HG03520 (cell line): Measurements from ENCODE around the gene JAKMIP3.

Source experiments
- ATAC-seq: cut with Tn5 transposase; IDR thresholded peaks from one replicate; pipeline ENCODE4 v1.9.1; 2021; ENCODE audit warnings: mild to moderate bottlenecking, moderate library complexity; ENCODE audit not compliant: unreplicated experiment

JAKMIP3 gene

DNA sequence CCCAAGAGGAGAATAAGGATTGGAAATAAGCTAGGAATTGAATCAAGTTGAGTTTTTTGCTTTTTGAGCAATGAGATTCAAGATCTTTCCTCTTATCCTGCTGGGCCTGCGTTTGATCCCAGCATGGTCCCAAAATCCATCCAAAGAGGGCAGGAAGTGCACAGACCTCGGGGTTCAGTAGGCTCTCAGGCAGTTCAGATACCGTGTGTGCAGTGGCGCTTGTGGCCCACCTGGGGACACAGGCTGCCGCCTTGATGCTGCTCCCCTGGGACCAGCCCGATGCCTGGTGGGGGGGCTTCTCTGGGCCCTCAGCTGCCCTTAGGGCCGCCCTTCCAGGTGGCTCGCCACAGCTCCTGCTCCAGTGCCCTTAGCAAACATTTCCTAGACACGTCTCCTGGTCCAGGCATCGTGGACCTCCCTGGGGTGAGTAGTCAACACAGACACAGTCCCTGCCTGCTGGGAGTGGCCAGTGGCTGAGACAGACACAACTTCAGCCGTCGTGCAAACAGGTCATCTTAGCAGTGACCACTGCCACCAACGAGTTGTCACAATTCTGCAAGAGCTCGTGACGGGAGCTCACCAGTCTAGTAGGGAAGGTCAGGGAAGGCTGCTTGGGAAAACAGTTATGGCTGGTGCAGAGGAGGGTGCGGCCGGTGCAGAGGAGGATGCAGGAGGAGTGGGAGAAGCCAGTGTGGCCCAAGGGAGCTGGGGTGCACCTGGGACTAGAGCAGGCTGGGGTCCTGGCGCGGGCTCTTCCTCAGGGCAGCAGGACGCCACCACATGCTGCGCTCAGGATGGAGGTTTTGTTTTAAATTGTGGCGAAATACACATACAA lies 21.7 kb upstream of the JAKMIP3 start:
- ATAC-seq: no peak

DNA sequence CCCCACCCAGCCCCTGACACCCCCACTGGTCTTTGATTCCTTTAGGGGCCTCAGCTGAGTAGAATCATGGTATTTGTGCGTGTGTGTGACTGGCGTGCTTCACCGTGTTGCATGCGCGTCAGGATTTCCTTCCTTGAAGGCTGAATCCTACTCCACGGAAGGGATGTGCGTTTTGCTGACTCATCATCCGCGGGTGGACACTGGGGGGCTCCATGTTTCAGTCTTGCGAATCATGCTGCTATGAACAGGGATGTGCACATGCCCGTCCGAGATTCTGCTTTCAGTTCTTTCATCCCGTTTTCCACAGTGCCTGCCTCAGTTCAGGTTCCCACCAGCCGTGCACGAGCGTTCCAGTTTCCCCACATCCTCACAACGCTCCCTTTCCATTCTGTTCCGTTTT lies 20.9 kb upstream of the JAKMIP3 start:
- no peak for ATAC-seq

DNA sequence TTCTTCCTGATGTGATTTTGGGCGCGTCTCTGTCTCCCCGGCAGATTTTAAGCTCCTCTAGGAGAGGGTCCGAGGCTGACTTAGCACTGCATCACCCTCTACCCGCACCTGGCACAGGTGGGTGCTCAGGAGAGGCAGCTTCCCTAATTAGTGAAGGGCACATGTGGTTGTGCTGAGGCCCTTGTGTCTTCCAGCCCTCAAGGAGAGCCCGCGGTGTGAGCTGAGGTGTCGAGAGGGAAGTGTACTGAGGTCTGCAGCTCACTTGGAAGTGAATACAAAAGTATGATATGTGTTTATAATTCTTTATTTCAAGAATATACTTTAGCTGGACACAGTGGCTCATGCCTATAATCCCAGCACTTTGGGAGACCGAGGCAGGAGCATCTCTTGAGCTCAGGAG lies 20.4 kb upstream of the JAKMIP3 start:
- no peak for ATAC-seq

DNA sequence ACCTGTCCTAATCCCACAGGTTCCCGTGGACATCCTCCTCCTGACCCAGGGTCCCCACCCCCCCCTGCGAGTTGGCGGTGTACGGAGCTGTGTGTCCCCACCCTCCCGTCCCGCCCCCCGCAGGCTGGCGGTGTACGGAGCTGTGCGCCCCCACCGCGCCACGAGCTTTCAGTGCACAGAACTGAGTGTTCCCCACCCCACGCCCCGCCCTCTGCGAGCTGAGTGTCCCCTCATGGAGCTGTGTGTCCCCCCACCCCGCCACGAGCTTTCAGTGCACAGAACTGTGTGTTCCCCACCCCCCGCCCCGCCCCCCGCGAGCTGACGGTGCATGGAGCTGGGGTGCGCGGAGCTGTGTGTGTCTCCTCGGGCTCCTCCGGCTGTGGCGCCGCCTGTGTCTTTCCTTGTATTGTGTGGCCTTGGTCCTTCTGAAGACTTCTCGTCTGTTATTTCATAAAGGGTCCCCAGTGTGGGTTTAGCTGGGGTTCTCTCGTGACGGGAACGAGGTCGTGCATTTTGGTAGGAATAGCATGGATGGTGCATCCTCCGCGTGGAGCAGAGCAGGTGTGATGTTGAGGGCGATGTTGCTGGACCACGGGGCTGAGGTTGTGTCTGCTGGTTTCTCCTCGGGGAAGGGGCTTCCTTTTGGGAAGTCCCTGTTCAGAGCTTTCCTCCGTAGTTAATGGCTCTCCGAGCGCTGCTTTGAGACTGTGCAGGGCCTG lies 18.0 kb upstream of the JAKMIP3 start:
- ATAC-seq: no peak

DNA sequence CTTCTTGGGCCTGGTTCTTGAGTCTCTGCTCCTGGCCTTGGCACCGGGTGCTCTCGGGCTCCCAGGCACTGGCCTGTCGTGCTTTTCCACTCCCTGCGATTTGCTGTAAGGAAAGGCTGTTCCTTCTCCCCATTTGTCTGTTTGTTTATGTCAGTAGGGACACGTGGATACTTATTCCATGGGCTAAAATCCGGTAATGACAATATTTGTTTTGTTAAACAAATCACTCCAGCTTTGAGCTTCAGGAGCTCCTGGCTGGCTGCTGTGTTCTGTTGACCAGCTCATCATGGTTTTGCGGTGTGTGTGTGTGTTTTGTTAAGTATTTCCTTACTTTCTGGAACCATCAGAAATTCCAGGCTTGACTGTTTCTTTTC lies 17.5 kb upstream of the JAKMIP3 start:
- ATAC-seq: no peak

DNA sequence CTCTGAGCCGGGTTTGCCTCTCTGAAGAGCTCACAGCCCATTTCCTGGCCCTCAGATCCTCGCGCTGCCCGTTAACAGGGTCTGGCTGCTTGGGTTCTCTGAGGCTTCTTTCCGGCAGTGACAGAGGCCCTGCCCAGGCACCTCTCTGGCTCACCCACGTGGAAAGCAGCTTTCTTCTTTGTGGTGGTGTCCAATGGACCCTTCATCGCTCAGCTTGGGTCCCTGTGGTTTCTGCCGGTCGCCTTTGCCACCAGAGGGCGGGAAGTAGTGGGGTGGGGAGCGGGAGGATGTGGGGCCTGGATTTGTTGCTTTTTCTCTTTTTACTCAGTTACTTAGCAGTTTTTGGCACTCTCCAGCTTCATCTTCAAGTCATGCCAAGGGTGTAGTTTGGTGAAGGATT lies 15.6 kb upstream of the JAKMIP3 start:
- ATAC-seq: no peak

GRCh38 chr10:132052124-132052523 lies 13.6 kb upstream of the JAKMIP3 start:
- no peak for ATAC-seq

GRCh38 chr10:132054564-132054963 lies 11.2 kb upstream of the JAKMIP3 start:
- ATAC-seq: no peak

DNA sequence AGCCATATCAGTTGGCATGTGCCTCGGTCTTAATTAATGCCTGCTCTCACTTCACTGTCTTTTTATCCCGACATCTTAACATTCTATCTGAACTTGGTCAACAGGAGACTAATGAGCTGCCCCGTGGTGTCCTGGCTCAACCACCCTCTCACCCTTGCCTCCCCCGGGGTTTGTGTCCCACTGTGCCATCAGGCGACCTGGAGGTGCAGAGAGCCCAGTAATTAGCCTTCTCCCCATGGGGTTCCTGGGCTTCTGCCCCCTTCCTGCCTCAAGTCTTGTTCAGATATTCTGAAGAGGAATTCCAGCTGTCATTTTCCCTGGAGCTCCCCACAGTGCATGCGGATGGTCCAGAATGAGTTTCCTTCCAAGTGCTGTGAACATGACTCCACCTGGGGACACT lies 10.1 kb upstream of the JAKMIP3 start:
- no peak for ATAC-seq

DNA sequence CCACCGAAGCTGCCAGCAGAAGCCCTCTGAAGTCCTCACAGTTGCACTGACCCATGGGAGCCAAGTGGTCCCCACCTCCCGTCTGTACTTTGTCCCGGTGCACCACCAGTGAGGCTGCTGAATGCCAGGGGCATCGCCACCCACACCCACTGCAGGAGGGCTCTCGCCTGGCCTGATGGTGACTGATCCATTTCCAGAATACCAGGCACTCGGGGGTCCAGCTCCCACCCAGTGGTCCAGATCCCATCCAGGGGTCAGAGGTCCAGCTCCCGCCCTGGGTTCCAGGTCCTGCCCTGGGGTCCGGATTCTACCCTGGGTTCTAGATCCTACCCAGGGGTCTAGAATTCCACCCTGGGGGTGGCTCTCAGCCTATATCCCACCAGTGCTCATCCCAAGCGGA lies 9.1 kb upstream of the JAKMIP3 start:
- ATAC-seq: no peak

DNA sequence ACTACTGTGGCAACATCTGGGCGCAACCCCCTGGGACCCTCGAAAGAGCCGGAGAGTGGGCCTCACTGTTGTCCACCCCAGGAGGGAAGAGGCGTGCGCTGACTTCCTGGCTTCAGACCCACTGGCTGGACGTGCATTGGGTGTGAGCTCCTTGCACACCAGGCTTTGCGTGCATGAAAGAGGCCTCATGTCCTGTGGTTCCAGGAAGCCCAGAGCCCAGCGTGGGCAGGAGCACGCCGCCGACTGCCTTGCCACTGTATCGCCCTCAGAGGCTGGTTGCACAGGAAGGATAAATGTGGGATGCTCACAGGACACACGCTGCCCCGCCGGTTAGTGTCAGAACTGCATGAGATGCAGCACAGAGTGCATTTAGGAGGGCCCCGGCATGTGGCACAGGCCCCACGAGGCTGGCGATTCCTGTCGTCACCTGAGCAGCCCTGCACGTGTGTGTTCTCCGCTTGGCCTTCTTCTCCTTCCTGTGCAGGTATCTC lies 8.5 kb upstream of the JAKMIP3 start:
- no peak for ATAC-seq

DNA sequence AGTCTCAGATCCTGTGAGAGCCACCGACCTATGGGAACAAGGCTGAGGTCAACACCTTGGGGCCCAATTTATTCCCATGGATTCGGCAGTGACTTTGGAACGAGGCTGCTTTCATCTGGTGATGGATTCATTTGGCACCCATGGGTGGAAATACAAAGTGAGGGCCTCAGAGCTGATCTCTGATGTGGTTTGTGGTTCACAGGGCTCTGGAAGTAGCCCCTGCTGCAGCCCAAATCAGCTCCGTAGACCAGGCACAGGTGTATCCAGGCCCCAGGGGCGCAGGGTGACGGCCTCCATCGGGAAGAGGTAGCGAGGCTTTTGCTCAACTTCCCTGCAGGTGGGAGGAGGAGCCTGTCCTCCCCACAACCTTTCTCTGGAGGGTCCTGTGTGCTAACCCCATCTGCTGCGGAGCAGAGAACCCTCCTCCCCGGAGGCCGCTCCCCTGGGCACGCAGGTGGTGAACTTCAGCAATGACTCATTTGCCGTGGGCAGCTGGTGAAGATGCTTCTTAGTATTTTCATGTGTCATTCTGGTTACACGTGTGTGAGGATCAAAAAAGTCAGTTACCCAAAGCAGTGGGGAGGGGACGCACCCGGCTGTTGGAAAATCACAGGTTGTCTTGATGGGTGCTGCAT lies 7.5 kb upstream of the JAKMIP3 start:
- ATAC-seq: no peak

- ATAC-seq: no peak
These were observed 6.7 kb upstream of the JAKMIP3 start for GRCh38 chr10:132058793-132059759.

- ATAC-seq: no peak
These were observed 5.8 kb upstream of the JAKMIP3 start for GRCh38 chr10:132059760-132060508.

- no peak for ATAC-seq
These were observed 4.7 kb upstream of the JAKMIP3 start for GRCh38 chr10:132061030-132061429.

- no peak for ATAC-seq
These were observed 4.3 kb upstream of the JAKMIP3 start for GRCh38 chr10:132061465-132061864.

DNA sequence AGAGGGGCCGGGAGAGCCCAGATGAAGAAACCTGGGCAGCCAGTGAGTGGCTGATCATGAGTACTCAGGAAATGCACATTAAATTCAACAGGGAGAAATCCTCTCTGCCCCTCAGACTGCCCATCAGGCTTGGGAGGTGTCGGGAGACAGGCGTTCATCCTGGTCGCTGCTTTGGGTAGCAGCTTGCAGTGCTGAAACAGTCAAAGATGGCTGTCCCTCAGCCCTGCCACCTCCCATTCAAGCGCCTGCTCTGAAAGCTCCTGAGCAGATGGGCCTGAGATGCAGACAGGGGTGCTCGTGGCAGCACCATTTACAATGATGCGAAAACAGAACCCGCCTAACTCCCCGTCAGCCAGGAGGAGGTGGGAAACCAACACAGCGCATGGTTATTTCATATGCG lies 3.6 kb upstream of the JAKMIP3 start:
- no peak for ATAC-seq

DNA sequence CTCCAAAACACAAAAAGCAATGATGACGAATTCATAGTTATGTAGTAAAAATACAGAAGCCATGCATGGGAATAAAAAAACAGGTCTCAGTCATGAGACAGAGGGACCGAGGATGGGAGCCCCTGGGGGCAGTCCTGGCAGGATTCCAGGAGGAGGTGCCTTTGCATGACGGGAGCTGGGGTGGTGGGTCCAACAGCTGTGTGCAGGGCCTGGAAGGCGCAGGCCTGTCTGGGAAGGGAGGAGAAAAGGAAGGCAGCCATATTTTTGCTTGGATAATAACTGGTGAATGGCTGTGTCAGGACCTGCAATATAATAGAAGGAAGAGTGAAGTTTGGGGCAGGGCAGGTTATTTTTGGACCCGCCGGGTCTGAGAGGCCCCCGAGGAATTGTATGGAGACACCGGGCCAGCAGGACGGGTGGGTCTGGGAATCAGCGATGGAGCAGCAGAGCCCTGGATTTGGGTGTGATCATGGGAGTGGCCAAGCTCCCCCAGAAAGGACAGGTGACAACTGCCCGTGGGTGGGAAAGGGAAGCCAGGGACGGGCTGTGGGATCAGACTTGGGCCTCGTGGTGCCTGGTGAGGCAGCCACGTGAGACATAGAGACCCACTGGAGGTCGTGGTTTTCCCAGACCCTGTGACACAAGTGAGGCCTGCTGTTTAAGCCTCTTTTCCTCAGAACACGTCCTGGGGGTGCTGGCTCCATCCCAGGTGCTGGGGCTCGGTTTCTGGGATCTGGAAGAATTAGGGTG lies 2.9 kb upstream of the JAKMIP3 start:
- ATAC-seq: no peak

GRCh38 chr10:132063432-132063831 lies 2.3 kb upstream of the JAKMIP3 start:
- ATAC-seq: no peak
